DMS79 treated with DMSO at 0.1 percent for 48 hours (cell line): Measurements from ENCODE around the gene DAPK3.
"Not testable (repeated sequence)": the region's sequence is repeated elsewhere in the genome, so short reads cannot be mapped to it uniquely, and the experiment has no call there.

Experiments
- DNase-seq: peaks from one replicate; lab custom pipeline; 2025; lab: John Stamatoyannopoulos, UW

The DAPK3 gene

GRCh38 chr19:3978145-3978544 is 7.2 kb upstream of the DAPK3 start:
- no peak for DNase-seq

GRCh38 chr19:3977242-3978143 is 6.6 kb upstream of the DAPK3 start:
- DNase-seq = no peak

- DNase-seq = no peak
Measured at GRCh38 chr19:3976495-3977241, 5.8 kb upstream of the DAPK3 start.

- DNase-seq = no peak
Measured at GRCh38 chr19:3975637-3976087, 4.8 kb upstream of the DAPK3 start.

- DNase-seq = no peak
Measured at GRCh38 chr19:3975144-3975543, 4.2 kb upstream of the DAPK3 start.

- DNase-seq = no peak
Measured at GRCh38 chr19:3970313-3970807, 539 bp downstream of the DAPK3 start.

- DNase-seq = no peak
Measured at GRCh38 chr19:3969435-3970312, 1.2 kb downstream of the DAPK3 start.

- DNase-seq = no peak
Measured at GRCh38 chr19:3968556-3969434, 2.1 kb downstream of the DAPK3 start.

- not testable (repeated sequence) for DNase-seq
Measured at GRCh38 chr19:3967983-3968382, 2.9 kb downstream of the DAPK3 start.

- DNase-seq = no peak
Measured at GRCh38 chr19:3966051-3967017, 4.6 kb downstream of the DAPK3 start.

- no peak for DNase-seq
Measured at GRCh38 chr19:3964256-3965194, 6.4 kb downstream of the DAPK3 start.

GRCh38 chr19:3963458-3964255 is 7.2 kb downstream of the DAPK3 start:
- DNase-seq = no peak

- no peak for DNase-seq
Measured at GRCh38 chr19:3961007-3961406, 9.9 kb downstream of the DAPK3 start.

- DNase-seq = no peak
Measured at GRCh38 chr19:3959766-3960131, 11.2 kb downstream of the DAPK3 start.

GRCh38 chr19:3958836-3959765 is 11.8 kb downstream of the DAPK3 start:
- no peak for DNase-seq

- no peak for DNase-seq
Measured at GRCh38 chr19:3955688-3956087, 15.2 kb downstream of the DAPK3 start.

- not testable (repeated sequence) for DNase-seq
Measured at GRCh38 chr19:3955276-3955675, 15.6 kb downstream of the DAPK3 start.
